NB4 (cell line): Measurements from ENCODE around the gene ADD1.

Source experiments
- DNase-seq: peaks from one replicate; pipeline ENCODE4 v3.0.0; 2010; ENCODE audit warnings: low read depth
- H3K4me3 ChIP-seq: one replicate; pipeline ENCODE4 v1.5.1; 2011; ENCODE audit warnings: mild to moderate bottlenecking, low read depth, low read length, moderate library complexity
- CTCF ChIP-seq: IDR thresholded peaks from one replicate; pipeline ENCODE4 v1.5.1; 2012; ENCODE audit warnings: low read depth, low read length
- MAX ChIP-seq: IDR thresholded peaks from 2 replicates; pipeline ENCODE4 v1.6.1; 2011; ENCODE audit warnings: low read depth, low read length
- MYC ChIP-seq: IDR thresholded peaks from 2 replicates; pipeline ENCODE4 v1.6.1; 2011; ENCODE audit warnings: low read depth, low read length
- POLR2A ChIP-seq: IDR thresholded peaks from 2 replicates; pipeline ENCODE4 v1.6.1; 2011; ENCODE audit warnings: mild to moderate bottlenecking; ENCODE audit not compliant: insufficient read length; ENCODE audit errors: extremely low read depth

Gene ADD1

GRCh38 chr4:2806390-2807355, 37.0 kb upstream of the ADD1 start:
- TF ChIP-seq MYC (no peak), POLR2A (no peak), MAX (no peak), CTCF (no peak)
- no peak for DNase-seq
- H3K4me3 ChIP-seq = no peak overlapping the region

GRCh38 chr4:2807571-2807970, 36.1 kb upstream of the ADD1 start:
- DNase-seq = no peak
- no peak overlapping the region for H3K4me3 ChIP-seq
- TF ChIP-seq MAX = no peak
- no peak for TF ChIP-seq CTCF
- no peak for TF ChIP-seq MYC
- TF ChIP-seq POLR2A = no peak

GRCh38 chr4:2808001-2808400, 35.6 kb upstream of the ADD1 start:
- TF ChIP-seq CTCF (no peak), POLR2A (no peak), MYC (no peak), MAX (no peak)
- no peak overlapping the region for H3K4me3 ChIP-seq
- no peak for DNase-seq

- H3K4me3 ChIP-seq = no peak overlapping the region
- TF ChIP-seq POLR2A (no peak), MYC (no peak), CTCF (no peak), MAX (no peak)
- DNase-seq = no peak
Observed at GRCh38 chr4:2809610-2810180, 33.9 kb upstream of the ADD1 start.

- DNase-seq = peak; percentile 52
- no peak overlapping the region for H3K4me3 ChIP-seq
- TF ChIP-seq POLR2A (no peak), CTCF (no peak), MAX (no peak), MYC (no peak)
Observed at GRCh38 chr4:2810388-2810787, 33.3 kb upstream of the ADD1 start.
